GM19372 (cell line): Measurements from ENCODE around the gene SMIM11.
"Not testable (repeated sequence)": the region's sequence is repeated elsewhere in the genome, so short reads cannot be mapped to it uniquely, and the experiment has no call there.

ENCODE experiments used
- ATAC-seq: cut with Tn5 transposase; IDR thresholded peaks from one replicate; pipeline ENCODE4 v1.9.1; 2021; ENCODE audit warnings: mild to moderate bottlenecking, low read depth, moderate library complexity; ENCODE audit not compliant: unreplicated experiment

SMIM11 gene

DNA sequence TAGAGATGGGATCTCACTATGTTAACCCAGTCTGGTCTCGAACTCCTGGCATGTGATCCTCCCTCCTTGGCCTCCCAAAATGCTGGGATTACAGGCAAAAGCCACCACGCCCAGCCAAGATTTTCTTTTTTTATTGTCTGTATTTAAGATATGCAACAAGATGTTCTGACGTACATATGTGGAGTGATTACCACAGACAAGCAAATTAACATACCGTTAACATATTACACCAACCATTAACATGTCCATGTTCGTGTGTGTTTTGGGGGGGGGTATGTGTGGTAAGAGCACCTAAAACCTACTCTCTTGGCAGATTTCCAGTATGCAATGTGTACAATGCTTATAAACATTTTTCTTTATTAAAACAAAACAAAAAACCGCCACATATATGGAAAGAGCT is 22.1 kb upstream of the SMIM11 start:
- ATAC-seq: no peak

GRCh38 chr21:34354836-34355235 is 20.5 kb upstream of the SMIM11 start:
- no peak for ATAC-seq

GRCh38 chr21:34355570-34355969 is 19.7 kb upstream of the SMIM11 start:
- no peak for ATAC-seq

- ATAC-seq: no peak
Observed at GRCh38 chr21:34357889-34358288, 17.4 kb upstream of the SMIM11 start.

- ATAC-seq: no peak
Observed at GRCh38 chr21:34358866-34359265, 16.4 kb upstream of the SMIM11 start.

- ATAC-seq: no peak
Observed at GRCh38 chr21:34360488-34361241, 14.6 kb upstream of the SMIM11 start.

DNA sequence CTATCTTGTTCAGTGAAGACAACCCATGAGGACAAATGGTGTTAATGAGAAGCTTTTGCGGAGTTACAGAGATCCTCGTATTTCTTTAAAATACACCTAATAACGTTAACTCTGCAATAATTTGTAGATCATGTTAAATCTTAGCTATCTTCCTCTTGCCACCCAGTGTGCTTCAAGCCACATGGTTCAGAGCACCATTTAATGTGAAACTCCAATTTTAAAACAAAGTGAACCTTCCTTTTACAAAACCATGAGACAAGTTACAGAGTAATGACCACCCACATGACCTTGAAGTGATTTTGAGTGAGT is 13.2 kb upstream of the SMIM11 start:
- no peak for ATAC-seq

DNA sequence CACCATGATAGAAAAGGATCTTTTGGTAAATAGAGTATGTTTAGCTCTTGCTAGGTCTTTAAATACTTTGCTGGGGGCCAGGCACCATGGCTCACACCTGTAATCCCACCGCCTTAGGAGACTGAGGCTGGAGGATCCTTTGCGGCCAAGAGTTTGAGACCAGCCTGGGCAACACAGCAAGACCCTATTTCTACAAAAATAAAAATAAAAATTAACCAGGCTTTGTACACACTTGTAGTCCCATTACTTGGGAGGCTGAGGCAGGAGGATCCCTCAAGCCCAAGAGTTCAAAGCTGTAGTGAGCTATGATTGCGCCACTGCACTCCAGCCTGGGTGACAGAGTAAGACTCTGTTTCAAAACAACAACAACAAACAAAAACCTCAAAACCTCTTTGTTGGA is 12.6 kb upstream of the SMIM11 start:
- no peak for ATAC-seq

GRCh38 chr21:34363733-34364132 is 11.6 kb upstream of the SMIM11 start, which contains the start of gene KCNE2:
TSS of gene KCNE2 (plus strand) at chr21:34364006. CDS start at chr21:34370479, 6,473 bp downstream.
- no peak for ATAC-seq

- ATAC-seq: no peak
Observed at GRCh38 chr21:34364921-34365320, 10.4 kb upstream of the SMIM11 start.

DNA sequence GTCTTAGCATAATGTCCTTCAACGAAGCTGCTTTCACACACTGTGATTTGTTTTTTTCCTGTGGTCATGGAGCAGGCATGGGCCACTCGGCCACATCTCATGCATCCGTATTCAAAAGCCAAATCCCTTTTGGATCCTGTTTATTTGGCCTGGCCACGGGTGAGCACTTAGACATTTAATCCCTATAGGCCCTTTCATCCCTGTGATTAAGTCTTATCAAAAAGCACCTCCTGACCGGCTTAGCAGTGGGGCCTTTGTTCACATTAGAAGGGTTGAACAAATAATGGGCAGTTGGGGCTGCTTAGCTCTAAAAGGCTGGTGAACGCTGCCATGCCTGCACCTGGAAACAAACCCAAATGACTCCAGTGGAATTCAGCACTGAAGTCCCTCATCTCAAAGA is 9.5 kb upstream of the SMIM11 start:
- no peak for ATAC-seq

GRCh38 chr21:34367320-34367935 is 7.9 kb upstream of the SMIM11 start:
- no peak for ATAC-seq

- no peak for ATAC-seq
Observed at GRCh38 chr21:34369741-34370140, 5.6 kb upstream of the SMIM11 start.

DNA sequence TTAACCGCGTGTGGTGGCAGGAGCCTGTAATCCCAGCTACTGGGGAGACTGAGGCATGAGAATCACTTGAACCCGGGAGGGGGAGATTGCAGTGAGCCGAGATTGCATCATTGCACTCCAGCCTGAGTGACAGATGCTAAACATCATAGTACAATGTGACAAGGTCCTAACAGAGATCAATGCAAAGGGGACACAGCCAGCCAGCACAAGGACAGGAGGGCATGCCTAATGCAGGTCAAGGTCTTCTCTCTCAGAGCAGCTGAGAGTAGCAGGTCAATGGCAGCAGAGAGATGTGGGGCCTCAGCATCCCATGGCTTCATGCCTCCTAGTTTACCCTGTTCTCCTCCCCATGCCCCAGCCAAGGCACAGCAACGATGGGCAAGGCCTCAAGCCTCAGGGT is 3.0 kb upstream of the SMIM11 start:
- no peak for ATAC-seq

DNA sequence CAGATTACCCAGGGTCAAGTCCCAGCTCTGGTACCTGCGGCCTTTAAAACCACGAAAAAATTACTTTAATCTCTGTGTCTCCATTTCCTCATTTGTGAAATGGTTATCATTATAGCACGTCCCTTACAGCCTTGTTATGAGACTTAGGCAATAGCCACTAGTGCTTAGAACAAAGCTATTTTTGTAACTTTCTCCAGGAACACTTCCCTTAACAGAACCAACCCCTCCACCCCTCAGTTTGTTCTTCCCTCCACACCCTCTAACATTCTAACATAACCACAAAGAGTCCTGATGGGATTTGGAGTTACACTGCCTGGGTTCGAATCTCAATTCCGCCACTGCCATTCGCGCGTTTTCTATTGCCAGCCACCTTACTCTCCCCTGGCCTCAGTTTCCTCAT is 845 bp upstream of the SMIM11 start:
- ATAC-seq: not testable (repeated sequence)

DNA sequence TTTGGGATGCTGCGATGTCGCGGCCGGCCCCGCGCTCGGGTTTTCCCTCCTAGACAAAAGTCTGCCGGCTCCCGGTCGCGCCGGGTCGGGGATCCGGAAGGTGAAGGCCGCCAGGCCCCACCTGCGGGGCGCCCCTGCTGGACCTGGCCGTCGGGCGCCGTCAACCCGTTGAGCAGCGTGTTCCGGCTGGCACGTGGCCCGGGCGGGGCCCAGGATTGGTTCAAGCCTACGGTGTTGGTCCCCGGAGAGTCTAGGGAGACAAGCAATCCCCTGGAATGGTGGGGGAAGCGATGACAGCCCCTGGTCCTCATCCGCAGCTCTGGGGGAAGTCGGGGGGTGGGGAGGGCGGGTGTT is 289 bp downstream of the SMIM11 start:
- ATAC-seq: peak; percentile 63

DNA sequence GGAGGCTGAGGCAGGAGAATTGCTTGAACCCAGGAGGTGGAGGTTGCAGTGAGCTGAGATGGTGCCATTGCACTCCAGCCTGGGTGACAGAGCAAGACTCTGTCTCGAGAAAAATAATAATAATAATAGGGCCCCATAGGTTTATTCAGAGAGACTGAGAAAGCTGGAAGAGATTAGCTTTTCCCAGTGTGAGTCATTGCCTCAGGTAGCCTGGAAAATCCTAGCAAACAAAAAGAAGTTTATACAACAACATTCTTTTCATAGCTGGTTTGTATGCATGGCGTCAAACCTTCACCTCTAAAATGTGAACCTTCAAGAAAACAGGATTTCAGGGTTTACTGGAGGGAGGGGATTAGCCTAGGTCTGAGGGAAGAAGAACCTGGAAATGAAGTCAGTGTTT is 7.8 kb downstream of the SMIM11 start:
- not testable (repeated sequence) for ATAC-seq

DNA sequence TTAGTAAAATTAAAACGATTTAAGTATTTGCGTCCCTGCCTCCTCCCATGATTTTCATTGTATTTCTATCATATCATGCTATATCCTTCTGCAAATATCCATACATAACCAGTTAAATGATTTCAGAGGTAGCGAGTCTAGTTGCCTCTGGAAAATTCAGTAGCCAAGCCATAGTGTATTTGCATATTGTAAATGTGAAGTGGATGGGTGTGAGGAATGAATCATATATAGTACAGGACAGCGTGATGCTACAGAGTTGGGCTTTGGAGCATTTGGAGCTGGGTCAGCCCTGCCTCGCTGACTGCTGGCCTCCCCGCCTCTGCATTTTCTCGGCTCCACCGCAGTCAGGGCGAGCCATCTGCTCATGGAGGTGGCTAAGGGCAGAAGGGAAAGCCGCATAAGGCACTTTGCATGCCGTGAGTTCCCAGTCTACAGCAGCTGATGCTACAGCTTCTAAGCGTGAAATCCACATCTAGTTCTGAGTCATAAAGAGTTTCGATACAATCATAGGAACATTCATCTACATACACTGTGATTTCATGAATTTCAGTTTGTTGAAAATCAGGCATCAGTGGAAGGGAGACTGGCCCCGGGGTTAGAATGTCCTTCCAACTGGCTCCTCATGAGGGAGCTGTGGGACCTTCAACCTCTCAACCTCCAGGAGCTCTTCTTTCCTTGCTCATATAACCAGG is 8.6 kb downstream of the SMIM11 start:
- ATAC-seq: peak; percentile 96

- ATAC-seq: not testable (repeated sequence)
Observed at GRCh38 chr21:34400522-34400921, 25.2 kb downstream of the SMIM11 start.

GRCh38 chr21:34404742-34405141 is 29.4 kb downstream of the SMIM11 start:
- ATAC-seq: not testable (repeated sequence)

DNA sequence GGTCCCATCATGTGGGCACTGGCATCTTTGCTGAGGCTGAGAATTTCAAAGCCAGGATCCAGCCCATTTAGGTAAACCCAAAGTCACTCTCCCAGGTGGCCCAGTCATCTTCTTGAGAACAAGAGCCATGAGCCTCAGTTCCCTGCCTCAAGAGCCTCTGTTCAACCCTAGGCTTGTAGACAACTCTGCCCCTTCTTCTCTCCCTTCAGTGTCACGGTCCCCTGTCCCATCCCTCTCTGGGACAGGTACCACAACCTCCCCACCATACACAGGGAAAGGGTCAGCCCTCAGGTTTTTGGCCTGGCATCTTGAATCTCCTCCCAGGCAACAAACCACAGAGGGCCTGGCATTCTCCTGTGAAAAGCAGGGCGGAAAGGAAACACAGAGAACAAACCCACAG is 30.4 kb downstream of the SMIM11 start:
- not testable (repeated sequence) for ATAC-seq

- not testable (repeated sequence) for ATAC-seq
Observed at GRCh38 chr21:34406102-34406501, 30.8 kb downstream of the SMIM11 start.
